BE2C (cell line): Measurements from ENCODE around the gene LRRTM3.

Source experiments
- DNase-seq: peaks from one replicate; pipeline ENCODE4 v3.0.0-alpha.2; 2020
- H3K27me3 ChIP-seq: fragments of 250-450 bp; sonication (Bioruptor Pico); 2 replicates; pipeline ENCODE4 v1.5.1; 2020; ENCODE audit warnings: mild to moderate bottlenecking
- H3K36me3 ChIP-seq: fragments of 250-450 bp; sonication (Bioruptor Pico); 2 replicates; pipeline ENCODE4 v1.5.1; 2020; ENCODE audit warnings: mild to moderate bottlenecking
- H3K4me1 ChIP-seq: fragments of 250-450 bp; sonication (Bioruptor Pico); 2 replicates; pipeline ENCODE4 v1.5.1; 2020
- H3K4me3 ChIP-seq: 2 replicates; pipeline ENCODE4 v1.5.1; 2011; ENCODE audit warnings: low read depth, low read length
- H3K9me3 ChIP-seq: fragments of 250-450 bp; sonication (Bioruptor Pico); 2 replicates; pipeline ENCODE4 v1.5.1; 2020
- TF ChIP-seq, protein P1 (sequence below): IDR thresholded peaks from 2 replicates; pipeline ENCODE4 v1.5.1; 2012; ENCODE audit warnings: mild to moderate bottlenecking, low read depth, low read length

The LRRTM3 gene

DNA sequence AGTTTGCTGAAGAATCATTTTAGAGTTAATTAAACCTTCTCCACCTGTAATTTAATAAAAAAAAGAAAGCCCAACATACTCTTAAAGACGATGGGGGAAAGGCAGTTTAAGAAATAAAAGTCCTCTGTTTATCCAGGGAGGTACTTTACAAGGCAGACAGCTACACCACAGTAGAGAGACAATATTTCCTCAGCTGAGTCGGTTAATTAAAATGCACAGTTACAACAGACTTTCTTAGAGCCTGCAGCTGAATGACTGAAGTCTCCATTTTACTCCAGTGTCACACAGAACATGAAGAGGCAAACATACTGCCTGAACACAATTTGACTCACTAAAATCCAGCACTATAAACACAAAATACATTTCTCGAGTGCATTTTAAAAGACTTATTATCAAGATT is 15.1 kb downstream of the LRRTM3 start:
- Histone ChIP-seq H3K4me3 (no peak overlapping the region), H3K9me3 (no peaks in the 10 kb centered on the region), H3K36me3 (no peaks in the 10 kb centered on the region), H3K27me3 (no peaks in the 10 kb centered on the region), H3K4me1 (no peaks in the 10 kb centered on the region)
- no peak for DNase-seq
- TF ChIP-seq, protein P1, sequence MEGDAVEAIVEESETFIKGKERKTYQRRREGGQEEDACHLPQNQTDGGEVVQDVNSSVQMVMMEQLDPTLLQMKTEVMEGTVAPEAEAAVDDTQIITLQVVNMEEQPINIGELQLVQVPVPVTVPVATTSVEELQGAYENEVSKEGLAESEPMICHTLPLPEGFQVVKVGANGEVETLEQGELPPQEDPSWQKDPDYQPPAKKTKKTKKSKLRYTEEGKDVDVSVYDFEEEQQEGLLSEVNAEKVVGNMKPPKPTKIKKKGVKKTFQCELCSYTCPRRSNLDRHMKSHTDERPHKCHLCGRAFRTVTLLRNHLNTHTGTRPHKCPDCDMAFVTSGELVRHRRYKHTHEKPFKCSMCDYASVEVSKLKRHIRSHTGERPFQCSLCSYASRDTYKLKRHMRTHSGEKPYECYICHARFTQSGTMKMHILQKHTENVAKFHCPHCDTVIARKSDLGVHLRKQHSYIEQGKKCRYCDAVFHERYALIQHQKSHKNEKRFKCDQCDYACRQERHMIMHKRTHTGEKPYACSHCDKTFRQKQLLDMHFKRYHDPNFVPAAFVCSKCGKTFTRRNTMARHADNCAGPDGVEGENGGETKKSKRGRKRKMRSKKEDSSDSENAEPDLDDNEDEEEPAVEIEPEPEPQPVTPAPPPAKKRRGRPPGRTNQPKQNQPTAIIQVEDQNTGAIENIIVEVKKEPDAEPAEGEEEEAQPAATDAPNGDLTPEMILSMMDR: no peak

- Histone ChIP-seq H3K4me3 (no peak overlapping the region), H3K27me3 (no peaks in the 10 kb centered on the region)
Measured at GRCh38 chr10:66941491-66941890, 15.7 kb downstream of the LRRTM3 start.

DNA sequence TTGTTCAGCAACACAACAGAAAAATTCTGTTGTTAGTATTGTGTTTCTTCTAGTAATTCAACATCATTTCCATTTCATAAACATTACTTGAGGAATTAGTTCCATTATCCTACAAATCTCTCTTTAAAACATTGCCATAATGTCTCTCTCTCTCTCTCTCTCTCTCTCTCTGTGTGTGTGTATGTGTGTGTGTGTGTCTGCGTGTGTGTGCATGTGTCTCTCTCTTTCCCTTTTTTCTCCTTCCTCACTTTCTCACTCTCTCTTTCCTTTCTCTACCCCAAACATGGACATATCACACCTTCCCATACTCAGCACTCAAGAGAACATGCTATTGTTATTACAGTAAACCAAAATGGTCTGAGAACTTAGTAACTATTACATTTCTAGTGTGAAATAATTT is 16.6 kb downstream of the LRRTM3 start:
- no peak for DNase-seq
- Histone ChIP-seq H3K4me3 (no peak overlapping the region), H3K36me3 (no peaks in the 10 kb centered on the region), H3K4me1 (no peaks in the 10 kb centered on the region), H3K27me3 (no peaks in the 10 kb centered on the region), H3K9me3 (no peaks in the 10 kb centered on the region)
- TF ChIP-seq, protein P1: no peak

More at GRCh38 chr10:66941491-66941890, 15.7 kb downstream of the LRRTM3 start:
- TF ChIP-seq, protein P1: no peak
- H3K36me3 ChIP-seq: no peaks in the 10 kb centered on the region
- DNase-seq: no peak
- no peaks in the 10 kb centered on the region for H3K4me1 ChIP-seq
- H3K9me3 ChIP-seq: no peaks in the 10 kb centered on the region

- H3K36me3 ChIP-seq: no peaks in the 10 kb centered on the region
- H3K9me3 ChIP-seq: no peaks in the 10 kb centered on the region
- DNase-seq: no peak
- TF ChIP-seq, protein P1: no peak
- no peaks in the 10 kb centered on the region for H3K27me3 ChIP-seq
- no peaks in the 10 kb centered on the region for H3K4me1 ChIP-seq
- H3K4me3 ChIP-seq: no peak overlapping the region
Measured at GRCh38 chr10:66943590-66943989, 17.8 kb downstream of the LRRTM3 start.

DNA sequence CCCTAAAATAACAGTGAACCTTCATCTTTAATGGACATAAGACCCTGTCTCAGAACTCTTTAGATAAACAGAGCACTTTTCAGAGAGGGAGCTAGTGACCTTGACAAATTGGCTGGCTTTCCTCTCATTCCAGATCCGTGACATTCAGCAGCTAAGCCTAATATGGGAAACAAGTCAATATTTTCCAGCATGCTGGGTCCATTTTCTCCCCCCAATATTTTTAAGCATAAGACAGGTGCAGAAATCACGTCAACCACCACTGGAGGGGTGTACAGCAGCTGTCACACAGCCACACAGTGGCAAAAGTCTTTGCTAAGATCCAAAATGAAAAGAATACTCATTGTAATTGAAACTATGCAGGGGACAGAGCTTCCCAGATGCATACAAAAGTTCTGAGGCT is 26.1 kb downstream of the LRRTM3 start:
- H3K27me3 ChIP-seq: no peaks in the 10 kb centered on the region
- no peaks in the 10 kb centered on the region for H3K36me3 ChIP-seq
- H3K9me3 ChIP-seq: no peaks in the 10 kb centered on the region
- no peak overlapping the region for H3K4me3 ChIP-seq
- H3K4me1 ChIP-seq: no peaks in the 10 kb centered on the region
- TF ChIP-seq, protein P1: no peak
- DNase-seq: no peak

GRCh38 chr10:66958466-66958865 is 32.6 kb downstream of the LRRTM3 start:
- H3K9me3 ChIP-seq: no peaks in the 10 kb centered on the region
- TF ChIP-seq, protein P1: no peak
- no peak for DNase-seq
- no peak overlapping the region for H3K4me3 ChIP-seq
- H3K4me1 ChIP-seq: no peaks in the 10 kb centered on the region
- no peaks in the 10 kb centered on the region for H3K36me3 ChIP-seq
- no peaks in the 10 kb centered on the region for H3K27me3 ChIP-seq
